Measurements from ENCODE around the gene C1QTNF5. TPM values are rescaled to one million over a fixed set of nuclear protein-coding genes. Genes with fewer than 3 reads are reported as not detected.
A peak's percentile ranks its signal among the peaks of the same experiment; 100 is the strongest.

The C1QTNF5 gene
- total and polyA plus RNA-seq, 2 of the 8 experiments (the other 6 are each of a cell fraction or from before 2014, with no cell fraction given), result 2.2 to 2.7 TPM

DNA sequence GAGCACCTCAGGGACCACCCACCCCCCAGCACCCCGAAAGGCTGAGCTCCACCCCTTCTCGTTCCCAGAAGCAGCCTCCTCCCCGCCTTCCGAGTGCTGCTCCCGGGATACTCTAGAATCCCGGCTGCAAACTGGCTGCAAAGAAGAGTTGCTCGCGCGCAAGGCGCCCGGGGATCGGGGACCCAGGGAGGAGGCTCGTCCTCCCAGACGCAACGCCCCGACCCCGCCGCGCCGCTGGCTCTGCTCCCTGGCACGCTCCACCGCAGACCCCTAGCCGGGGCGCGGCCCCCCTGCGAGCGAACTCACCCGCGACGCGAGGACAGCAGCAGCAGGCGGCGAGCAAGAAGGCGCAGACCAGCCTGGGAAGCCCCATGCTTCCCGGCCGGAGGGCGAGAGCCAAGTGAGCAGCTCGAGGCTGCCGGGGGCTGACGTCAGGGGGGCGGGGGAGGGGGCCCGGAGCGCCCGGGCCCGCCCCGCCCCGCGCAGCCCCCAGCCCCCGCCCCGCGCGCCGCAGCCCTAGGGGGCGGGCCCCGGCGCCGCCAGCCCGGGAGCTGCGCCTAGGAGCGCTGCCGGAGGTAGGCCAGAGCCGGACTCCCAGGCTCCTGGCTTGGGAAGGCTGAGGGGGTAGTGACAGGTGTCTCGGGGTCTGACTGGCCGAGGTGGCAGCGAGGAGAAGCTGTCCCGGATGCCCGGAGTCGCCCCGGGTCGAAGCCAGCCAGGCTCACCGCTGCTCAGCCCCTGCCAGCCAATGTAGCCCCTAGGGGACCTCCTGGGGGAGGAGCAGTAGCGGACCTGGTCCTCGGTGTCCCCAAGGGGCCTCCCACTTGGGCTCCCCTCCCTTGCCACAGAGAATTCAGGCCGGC, 23.7 kb downstream of the C1QTNF5 start, which contains the start of gene MCAM (continued):
- TF ChIP-seq TAF7 (optimal IDR thresholded peaks at IDR 0.05; ENCODE audit: borderline replicate concordance, low read depth, low read length) (peak; percentile 80), BRCA1 (IDR thresholded peaks at IDR 0.05; ENCODE audit: low read depth, low read length) (no peak), EGR1 (IDR thresholded peaks at IDR 0.05; ENCODE audit: borderline replicate concordance, low read depth, low read length) (no peak), PHF8 (conservative IDR thresholded peaks at IDR 0.05; ENCODE audit: low read depth, low read length) (peak; percentile 48; the same call in 1 of the 2 replicates), JUN (IDR thresholded peaks at IDR 0.05; ENCODE audit: low read depth, low read length) (no peak), CREB1 (IDR thresholded peaks at IDR 0.05) (peak; percentile 50; the same call in 1 of the 2 replicates), SP1 (IDR thresholded peaks at IDR 0.05; ENCODE audit: low read depth, low read length) (no peak), KDM4A (IDR thresholded peaks at IDR 0.05; ENCODE audit: low read depth, low read length, severe bottlenecking) (no peak), TCF12 (IDR thresholded peaks at IDR 0.05; ENCODE audit: low read depth, low read length) (no peak), POLR2AphosphoS5 (IDR thresholded peaks at IDR 0.05; ENCODE audit: low read depth, low read length) (no peak), RAD21 (IDR thresholded peaks at IDR 0.05 in 1 of 2, conservative IDR thresholded peaks at IDR 0.05 in 1 of 2; ENCODE audit: low read depth in 2 of 2, low read length in 2 of 2) (no peak), POLR2A (IDR thresholded peaks at IDR 0.05; ENCODE audit: control extremely low read depth in 1 of 2, low read depth in 2 of 2, low read length in 2 of 2) (peak in 1 of 2 experiments; percentile 39; a peak in 2 of 3 replicates), SAP30 (IDR thresholded peaks at IDR 0.05; ENCODE audit: insufficient read depth, insufficient replicate concordance, low read length) (no peak), RXRA (IDR thresholded peaks at IDR 0.05; ENCODE audit: insufficient read depth, low read depth, low read length) (no peak), SP2 (IDR thresholded peaks at IDR 0.05; ENCODE audit: low read length) (no peak), CHD1 (IDR thresholded peaks at IDR 0.05; ENCODE audit: low read depth, low read length) (no peak), MAX (IDR thresholded peaks at IDR 0.05) (0 out of 2 replicates have a peak, but pooled peaks have one; percentile 9), RBBP5 (IDR thresholded peaks at IDR 0.05; ENCODE audit: borderline replicate concordance, low read depth, low read length) (no peak), KDM1A (IDR thresholded peaks at IDR 0.05; ENCODE audit: borderline replicate concordance, low read length) (no peak), SIX5 (IDR thresholded peaks at IDR 0.05; ENCODE audit: low read depth, low read length) (no peak), BACH1 (IDR thresholded peaks at IDR 0.05; ENCODE audit: low read length) (no peak), SUZ12 (IDR thresholded peaks at IDR 0.05; ENCODE audit: low read length) (no peak), JUND (IDR thresholded peaks at IDR 0.05; ENCODE audit: low read length) (no peak)

Data from H1 (cell line).